Omental fat pad (tissue), 4 donors: ENCODE data around the gene STATH. TPM values are rescaled to one million over a fixed set of nuclear protein-coding genes. Genes with fewer than 3 reads are reported as not detected.
"Not testable (repeated sequence)": the region's sequence is repeated elsewhere in the genome, so short reads cannot be mapped to it uniquely, and the experiment has no call there.

ENCODE experiments used
- ATAC-seq: fragments of 150-250 bp; one replicate; pipeline ENCODE4 v1.9.1; 2016; ENCODE audit warnings: mild to moderate bottlenecking, moderate library complexity; ENCODE audit not compliant: low FRiP score
- DNase-seq: peaks from one replicate; pipeline ENCODE4 v3.0.0-alpha.2; 2019; ENCODE audit warnings: low spot score
- total RNA-seq, 4 donors: library from RNA; depleted of rRNA; stranded (reverse); fragments of >200 nt; gene quantifications; one replicate each; pipeline ENCODE4 v1.1.0, GENCODE V29; 2016
- TF ChIP-seq, protein P1 (sequence below), 3 donors: fragments of 450-650 bp; IDR thresholded peaks; one replicate each; pipeline ENCODE4 v1.5.1; 2016 to 2017; ENCODE audit warnings: antibody characterized with exemption in 3 of 3, mild to moderate bottlenecking in 3 of 3, moderate library complexity in 2 of 3

The STATH gene
- total RNA-seq, 4 donors from 2014 or later, result not detected

DNA sequence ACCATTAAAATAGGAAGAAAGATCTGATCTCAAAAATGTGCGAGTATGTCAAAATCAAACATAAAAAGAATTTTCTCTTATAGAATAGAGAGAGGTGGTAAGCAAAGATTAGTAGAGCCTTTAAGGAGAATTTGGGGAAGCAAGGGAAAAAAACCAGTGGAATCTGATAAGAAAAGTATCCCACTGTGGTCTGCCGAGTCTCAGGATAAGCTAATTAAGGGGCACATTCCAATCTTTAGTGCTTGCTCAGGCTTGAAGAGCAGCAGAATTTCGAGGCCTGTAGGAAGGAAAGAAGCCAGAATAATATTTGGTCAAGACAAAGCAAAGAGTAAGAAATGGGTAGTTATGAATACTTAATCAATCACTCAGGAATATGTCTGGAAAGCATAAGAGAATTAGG is 13.0 kb downstream of the STATH start:
- TF ChIP-seq, protein P1, sequence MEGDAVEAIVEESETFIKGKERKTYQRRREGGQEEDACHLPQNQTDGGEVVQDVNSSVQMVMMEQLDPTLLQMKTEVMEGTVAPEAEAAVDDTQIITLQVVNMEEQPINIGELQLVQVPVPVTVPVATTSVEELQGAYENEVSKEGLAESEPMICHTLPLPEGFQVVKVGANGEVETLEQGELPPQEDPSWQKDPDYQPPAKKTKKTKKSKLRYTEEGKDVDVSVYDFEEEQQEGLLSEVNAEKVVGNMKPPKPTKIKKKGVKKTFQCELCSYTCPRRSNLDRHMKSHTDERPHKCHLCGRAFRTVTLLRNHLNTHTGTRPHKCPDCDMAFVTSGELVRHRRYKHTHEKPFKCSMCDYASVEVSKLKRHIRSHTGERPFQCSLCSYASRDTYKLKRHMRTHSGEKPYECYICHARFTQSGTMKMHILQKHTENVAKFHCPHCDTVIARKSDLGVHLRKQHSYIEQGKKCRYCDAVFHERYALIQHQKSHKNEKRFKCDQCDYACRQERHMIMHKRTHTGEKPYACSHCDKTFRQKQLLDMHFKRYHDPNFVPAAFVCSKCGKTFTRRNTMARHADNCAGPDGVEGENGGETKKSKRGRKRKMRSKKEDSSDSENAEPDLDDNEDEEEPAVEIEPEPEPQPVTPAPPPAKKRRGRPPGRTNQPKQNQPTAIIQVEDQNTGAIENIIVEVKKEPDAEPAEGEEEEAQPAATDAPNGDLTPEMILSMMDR (IDR thresholded peaks at IDR 0.05), result no peak
- no peak for DNase-seq
- ATAC-seq, result no peak

DNA sequence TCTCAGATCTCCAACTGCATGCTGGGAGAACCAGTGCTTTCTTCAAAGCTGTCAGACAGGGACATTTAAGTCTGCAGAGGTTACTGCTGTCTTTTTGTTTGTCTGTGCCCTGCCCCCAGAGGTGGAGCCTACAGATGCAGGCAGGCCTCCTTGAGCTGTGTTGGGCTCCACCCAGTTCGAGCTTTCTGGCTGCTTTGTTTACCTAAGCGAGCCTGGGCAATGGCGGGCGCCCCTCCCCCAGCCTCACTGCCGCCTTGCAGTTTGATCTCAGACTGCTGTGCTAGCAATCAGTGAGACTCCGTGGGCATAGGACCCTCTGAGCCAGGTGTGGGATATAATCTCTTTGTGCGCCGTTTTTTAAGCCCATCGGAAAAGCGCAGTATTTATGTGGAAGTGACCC is 23.2 kb downstream of the STATH start:
- not testable (repeated sequence) for ATAC-seq, DNase-seq

DNA sequence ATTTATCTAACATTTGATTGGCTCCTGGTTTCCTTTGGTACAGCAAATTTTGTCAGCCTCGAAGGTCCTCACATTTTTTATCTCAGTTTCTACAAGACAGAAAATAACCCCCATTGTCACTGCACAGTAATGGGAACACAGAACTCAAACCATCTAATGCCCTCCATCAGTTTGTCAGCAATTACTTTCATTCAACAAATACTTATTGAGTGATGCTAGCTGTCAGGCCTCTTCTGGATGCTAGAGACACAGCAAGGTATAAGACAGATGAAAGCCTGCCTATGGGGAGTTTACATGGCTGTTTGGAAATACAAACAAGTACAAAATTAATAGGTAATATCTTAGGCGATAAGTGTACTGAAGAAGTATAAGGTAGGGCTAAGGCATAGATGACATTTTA is 27.5 kb downstream of the STATH start:
- TF ChIP-seq, protein P1 (IDR thresholded peaks at IDR 0.05), result no peak
- no peak for DNase-seq
- no peak for ATAC-seq

DNA sequence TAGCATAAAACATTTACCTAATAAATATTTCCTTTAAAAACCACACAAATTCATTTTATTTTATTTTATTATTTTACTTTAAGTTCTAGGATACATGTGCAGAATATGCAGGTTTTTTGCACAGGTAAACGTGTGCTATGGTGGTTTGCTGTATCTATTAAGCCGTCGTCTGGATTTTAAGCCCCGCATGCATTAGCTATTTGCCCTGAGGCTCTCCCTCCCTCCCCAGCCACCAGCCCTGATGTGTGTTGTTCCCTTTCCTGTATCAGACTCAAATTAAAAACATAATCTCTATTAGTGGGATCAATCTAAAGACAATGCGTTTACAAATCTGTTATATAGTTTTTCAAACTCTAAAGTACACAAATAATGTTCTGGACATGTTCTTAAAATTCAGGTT is 31.2 kb downstream of the STATH start:
- DNase-seq (no peak), ATAC-seq (no peak)
- TF ChIP-seq, protein P1 (IDR thresholded peaks at IDR 0.05), result no peak

DNA sequence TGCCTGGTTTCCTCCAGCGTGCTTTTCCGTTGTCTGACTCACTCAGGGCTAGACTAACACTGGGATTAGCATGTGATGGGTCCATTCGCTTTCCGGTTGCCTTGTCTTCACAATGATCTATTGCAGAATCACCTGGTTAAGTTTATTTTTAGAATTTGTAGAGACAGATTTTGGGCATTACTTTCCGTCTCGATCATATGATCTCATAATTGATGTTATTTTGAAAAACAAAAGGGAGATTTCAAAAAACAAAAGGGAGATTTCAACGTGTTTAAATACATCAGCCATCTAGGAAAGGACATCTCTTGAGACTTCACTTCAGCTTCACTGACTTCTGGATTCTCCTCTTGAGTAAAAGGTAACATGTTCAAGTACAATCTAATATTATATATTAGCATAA is 32.4 kb downstream of the STATH start, which contains the start of gene HTN3:
Gene HTN3, plus strand, starts transcription at position 301 of the 400 bp plus-strand sequence. CDS start 2,282 bp downstream, outside the sequence.
- ATAC-seq, result not testable (repeated sequence)

DNA sequence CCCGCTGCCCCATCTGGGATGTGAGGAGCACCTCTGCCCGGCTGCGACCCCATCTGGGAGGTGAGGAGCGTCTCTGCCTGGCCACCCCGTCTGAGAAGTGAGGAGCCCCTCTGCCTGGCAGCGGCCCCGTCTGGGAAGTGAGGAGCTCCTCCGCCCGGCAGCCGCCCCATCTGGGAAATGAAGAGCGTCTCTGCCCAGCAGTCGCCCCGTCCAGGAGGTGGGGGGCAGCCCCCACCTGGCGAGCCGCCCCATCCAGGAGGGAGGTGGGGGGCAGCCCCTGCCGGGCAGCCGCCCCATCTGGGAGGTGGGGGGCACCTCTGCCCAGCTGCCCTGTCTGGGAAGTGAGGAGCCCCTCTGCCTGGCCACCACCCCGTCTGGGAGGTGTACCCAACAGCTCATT is 41.8 kb downstream of the STATH start:
- not testable (repeated sequence) for ATAC-seq, DNase-seq

More for the DNA sequence above, 32.4 kb downstream of the STATH start, which contains the start of gene HTN3:
- not testable (repeated sequence) for DNase-seq

DNA sequence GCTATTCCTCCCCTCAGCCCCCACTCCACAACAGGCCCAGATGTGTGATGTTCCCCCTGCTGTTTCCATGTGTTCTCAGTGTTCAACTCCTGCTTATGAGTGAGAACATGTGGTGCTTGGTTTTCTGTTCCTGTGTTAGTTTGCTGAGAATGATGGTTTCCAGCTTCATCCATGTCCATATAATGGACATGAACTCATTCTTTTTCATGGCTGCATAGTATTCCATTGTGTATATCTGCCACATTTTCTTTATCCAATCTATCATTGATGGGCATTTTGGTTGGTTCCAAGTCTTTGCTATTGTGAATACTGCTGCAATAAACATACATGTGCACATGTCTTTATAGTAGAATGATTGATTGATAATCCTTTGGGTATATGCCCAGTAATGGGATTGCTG is 44.2 kb downstream of the STATH start:
- ATAC-seq, DNase-seq: not testable (repeated sequence)

DNA sequence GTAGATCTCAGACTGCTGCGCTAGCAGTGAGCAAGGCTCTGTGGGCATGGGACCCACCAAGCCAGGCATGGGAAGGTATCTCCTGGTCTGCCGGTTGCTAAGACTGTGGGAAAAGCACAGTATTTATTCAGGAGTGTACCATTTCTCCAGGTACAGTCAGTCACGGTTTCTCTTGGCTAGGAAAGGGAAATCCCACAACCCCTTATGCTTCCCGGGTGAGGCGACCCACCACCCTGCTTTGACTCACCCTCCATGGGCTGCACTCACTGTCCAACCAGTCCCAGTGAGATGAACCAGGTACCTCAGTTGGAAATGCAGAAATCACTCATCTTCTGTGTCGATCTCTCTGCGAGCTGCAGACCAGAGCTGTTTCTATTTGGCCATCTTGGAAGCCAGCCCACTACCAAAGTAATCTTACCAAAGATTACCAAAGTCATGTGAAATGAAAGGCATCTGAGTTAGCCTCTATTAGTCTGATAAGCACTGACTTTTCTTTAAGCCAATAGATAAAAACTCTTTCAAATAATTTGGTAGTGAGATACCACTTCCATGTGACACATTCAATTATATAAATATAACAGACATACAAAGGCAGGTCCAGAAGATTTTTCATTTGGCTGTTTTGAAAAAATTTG is 46.0 kb downstream of the STATH start:
- no peak for DNase-seq
- ATAC-seq, result no peak
- TF ChIP-seq, protein P1 (IDR thresholded peaks at IDR 0.05), result no peak

DNA sequence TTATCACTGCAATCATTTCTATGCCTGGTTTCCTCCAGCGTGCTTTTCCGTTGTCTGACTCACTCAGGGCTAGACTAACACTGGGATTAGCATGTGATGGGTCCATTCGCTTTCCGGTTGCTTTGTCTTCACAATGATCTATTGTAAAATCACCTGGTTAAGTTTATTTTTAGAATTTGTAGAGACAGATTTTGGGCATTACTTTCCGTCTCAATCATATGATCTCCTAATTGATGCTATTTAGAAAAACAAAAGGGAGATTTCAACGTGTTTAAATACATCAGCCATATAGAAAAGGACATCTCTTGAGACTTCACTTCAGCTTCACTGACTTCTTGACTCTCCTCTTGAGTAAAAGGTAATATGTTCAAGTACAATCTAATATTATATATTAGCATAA is 54.4 kb downstream of the STATH start, which contains the start of gene HTN1:
Gene HTN1, plus strand, starts transcription at position 301 of the 400 bp plus-strand sequence. CDS start 2,639 bp downstream, outside the sequence.
- DNase-seq, ATAC-seq: not testable (repeated sequence)

Other genes with a start within 250 kb of the STATH start
- 10 to 100 TPM in 1 of 4 donors, 1 to 10 TPM in 3; 1.0 to 14.0 (median 3.1) TPM for gene SULT1B1, start 235.3 kb upstream of the STATH start, total RNA-seq
- gene SULT1E1, start 135.8 kb upstream of the STATH start, total RNA-seq, result not detected
- gene CSN1S1, start 64.9 kb upstream of the STATH start, total RNA-seq, result 10 to 100 TPM in 1 of 4 donors, 1 to 10 TPM in 2, not detected in 1; 1.6 to 40.6 (median 2.9) TPM
- gene CSN2, start 30.2 kb upstream of the STATH start, total RNA-seq, result not detected
- gene HTN3, start 32.5 kb downstream of the STATH start, total RNA-seq, result not detected
- gene HTN1, start 54.5 kb downstream of the STATH start, total RNA-seq, result not detected
- gene PRR27, start 158.3 kb downstream of the STATH start, total RNA-seq, result not detected
- gene ODAM, start 199.8 kb downstream of the STATH start, total RNA-seq, result not detected
- not detected for gene FDCSP, start 230.2 kb downstream of the STATH start, total RNA-seq
- not detected for gene CSN3, start 246.6 kb downstream of the STATH start, total RNA-seq